HG03103 (cell line): Measurements from ENCODE around the gene EIF1AD.
"Not testable (repeated sequence)": the region's sequence is repeated elsewhere in the genome, so short reads cannot be mapped to it uniquely, and the experiment has no call there.

Experiments
- ATAC-seq: cut with Tn5 transposase; IDR thresholded peaks from one replicate; pipeline ENCODE4 v1.9.1; 2021; ENCODE audit warnings: low read depth; ENCODE audit not compliant: unreplicated experiment

The EIF1AD gene, protein sequence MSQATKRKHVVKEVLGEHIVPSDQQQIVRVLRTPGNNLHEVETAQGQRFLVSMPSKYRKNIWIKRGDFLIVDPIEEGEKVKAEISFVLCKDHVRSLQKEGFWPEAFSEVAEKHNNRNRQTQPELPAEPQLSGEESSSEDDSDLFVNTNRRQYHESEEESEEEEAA

DNA sequence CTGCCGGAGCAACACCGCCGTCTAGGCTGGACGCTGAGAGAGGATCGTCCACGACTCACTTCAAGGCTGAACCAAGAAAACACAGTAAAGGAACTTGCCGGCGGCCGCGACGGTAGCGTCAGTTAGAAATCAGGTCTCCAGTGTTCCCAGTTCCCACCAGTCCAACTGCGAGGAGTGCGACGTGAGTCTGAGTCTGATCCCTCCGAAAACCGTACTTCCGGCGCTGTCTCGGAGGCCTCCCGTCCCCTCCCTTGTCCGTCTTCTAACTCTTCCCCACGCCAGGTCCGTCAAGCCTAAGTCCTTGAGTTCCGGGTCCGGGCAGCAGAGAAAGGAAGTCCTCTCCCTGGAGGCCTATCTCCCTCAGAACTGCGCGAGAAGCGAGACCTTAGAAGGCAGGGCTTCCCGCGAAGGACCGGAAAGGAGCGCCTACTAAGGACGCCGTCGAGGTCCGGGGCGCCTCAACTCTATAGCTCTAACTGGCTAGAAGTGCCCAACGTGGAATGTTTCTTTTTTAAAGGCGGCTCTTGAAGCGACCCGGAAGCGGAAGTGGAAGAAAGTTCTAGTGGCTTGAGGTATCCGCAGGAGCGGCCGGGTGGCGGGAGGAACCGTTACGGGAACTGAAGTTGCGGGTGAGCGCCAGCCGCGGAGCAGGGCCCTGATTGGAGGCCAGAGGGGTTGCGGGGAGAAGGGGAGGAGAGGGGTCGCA, at the start of gene EIF1AD, which contains the start of gene BANF1:
TSS of gene EIF1AD (minus strand) at position 216 of the 706 bp plus-strand sequence. CDS start 1,768 bp downstream, outside the sequence.
TSS of gene BANF1 (plus strand) at position 562 of the 706 bp plus-strand sequence. CDS start 748 bp downstream, outside the sequence.
- ATAC-seq: peak; percentile 57

DNA sequence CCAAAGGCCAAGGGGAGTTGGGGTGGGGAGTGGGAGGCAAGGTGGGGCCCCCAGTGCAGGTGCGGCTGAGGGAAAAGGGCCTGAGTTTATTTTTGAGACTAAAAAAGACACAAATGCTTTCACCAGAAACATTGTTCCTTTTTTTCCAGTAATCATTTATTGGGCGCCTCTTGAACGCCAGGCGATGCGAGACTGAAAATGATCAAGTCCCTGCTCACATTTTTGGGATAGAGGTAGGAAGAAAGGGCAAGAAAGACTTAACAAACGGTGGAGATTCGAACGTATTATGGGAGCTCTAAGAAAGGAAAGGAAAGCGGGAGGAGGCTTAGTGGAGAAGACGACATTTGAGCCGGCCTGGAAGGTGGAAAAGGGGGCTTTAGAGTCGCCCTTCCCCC, 49.4 kb upstream of the EIF1AD start:
- no peak for ATAC-seq

DNA sequence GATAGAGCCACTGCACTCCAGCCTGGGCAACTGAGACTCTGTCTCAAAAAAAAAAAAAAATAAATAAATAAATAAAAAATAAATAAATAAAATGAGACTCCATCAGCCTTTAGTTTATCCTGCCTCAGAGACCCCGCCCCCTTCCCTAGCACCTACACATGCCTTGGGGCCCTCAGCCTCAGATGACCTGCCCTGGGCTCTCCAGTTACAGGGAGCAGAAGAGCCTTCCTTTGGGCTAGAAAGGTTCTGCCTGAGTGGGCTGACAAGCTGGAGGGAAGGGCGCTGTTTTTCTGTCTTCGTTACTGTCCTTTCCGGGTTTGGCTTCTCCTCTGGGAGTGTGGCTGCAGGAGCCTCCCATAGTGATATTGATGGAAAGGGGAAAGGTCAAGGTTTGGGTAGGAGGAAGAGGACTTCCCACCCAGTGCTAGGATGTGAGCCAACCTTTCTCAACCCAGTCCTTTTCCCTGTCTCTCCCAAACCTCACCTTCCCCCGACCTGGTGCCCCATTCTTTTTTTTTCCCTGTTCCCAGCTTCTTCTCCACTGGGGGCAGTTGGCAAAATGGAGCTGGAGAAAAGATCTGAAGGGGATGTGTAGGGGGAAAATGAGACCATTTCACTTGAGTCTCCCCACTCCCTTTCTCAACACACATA, 48.7 kb upstream of the EIF1AD start:
- ATAC-seq: no peak

DNA sequence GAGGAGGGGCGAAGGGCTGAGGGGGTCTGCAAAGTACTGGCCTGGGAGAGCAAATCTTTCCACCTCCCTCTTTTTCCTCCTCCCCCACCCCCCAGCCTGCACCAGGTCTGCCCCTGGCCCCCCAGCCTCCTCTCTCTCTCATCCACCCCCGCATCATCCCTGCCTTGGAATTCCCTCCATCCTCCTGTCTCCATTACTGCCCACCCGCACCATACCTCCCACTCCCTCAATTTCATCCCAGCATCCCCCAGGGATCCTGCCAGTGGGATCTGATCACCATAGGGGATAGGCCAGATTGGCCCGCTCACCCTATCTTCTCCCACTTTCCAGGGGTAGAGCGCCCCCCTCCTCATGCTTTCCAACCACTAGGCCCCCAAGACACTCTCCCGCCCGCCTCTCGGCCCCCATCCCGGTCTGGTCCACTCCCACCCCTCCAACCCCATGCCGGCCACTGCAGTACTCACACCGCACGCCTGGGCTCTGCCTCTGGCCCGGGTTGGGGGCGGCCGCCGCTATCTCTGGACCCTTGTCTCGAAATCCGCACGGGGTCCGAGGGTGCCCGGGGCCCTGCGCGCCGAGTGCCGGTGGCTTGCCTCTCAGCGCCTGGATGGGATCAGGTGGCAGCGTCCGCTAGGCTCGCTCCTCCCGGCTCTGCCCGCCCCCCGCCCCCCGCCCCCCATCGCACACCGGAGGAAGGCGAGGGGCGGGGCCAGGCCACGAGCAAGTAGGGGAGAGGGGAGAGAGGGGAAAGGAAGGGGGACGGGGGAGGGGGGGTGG, 46.8 kb upstream of the EIF1AD start, which contains the start of gene GAL3ST3:
TSS of gene GAL3ST3 (minus strand) at position 615 of the 777 bp plus-strand sequence. CDS start 3,746 bp downstream, outside the sequence.
- no peak for ATAC-seq

DNA sequence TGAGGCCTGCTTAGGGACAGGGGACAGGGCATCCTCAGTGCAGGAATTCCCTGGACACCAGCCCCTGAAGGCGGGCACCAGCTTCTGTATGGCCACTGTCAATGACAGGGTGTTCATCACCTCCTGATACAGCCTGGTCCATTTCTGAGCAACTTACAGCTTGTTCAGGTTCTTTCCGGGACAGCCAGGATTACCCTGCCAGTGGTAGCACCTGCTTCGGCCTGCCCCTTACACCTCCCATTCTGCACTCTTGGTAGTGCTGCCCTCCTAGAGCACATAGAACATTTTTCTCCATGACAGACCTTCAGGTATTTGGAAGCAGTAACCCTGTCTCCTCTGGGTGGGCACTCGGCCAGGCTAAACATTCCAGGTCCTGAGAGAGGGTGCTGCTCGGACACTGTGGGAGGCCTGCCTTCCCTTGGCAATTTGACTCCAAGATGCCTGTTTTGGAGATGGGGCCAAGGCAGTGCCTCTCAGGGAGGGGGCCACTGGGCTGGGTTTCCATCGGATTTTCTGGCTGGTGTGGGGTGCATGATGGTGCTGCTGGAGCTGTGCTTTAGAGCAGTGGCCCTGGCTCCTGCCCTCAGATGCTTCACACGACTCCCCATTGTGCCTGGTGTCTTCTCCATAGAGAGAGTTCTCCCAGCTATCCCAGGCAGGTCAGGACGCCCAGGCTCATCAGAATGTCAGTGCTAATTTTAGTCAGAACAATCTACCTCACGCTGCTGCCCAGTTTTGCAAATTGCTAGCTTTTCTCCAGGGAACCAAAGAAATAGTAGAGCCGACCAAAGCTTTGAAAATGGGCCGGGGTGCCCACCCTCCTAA, 45.8 kb upstream of the EIF1AD start:
- no peak for ATAC-seq

DNA sequence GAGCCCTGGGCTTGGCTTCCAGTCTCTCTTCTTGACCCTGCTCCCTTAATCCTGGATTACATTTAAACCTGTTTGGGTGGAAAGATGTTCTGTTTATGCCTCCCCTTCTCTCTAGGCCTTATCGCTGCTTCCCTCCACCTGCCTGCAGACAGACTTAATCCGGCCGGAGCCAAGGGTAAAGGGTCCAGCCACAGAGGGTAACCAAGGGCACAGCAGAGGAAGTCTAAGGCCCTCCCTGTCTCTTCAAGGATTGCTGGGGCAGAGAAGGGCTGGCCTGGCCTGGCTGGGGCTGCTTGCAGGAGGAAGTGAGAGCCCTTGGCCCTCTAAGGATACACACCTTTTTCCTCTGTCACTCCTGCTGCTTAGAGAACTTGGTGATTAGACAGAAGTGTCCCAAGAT, 44.9 kb upstream of the EIF1AD start:
- no peak for ATAC-seq

DNA sequence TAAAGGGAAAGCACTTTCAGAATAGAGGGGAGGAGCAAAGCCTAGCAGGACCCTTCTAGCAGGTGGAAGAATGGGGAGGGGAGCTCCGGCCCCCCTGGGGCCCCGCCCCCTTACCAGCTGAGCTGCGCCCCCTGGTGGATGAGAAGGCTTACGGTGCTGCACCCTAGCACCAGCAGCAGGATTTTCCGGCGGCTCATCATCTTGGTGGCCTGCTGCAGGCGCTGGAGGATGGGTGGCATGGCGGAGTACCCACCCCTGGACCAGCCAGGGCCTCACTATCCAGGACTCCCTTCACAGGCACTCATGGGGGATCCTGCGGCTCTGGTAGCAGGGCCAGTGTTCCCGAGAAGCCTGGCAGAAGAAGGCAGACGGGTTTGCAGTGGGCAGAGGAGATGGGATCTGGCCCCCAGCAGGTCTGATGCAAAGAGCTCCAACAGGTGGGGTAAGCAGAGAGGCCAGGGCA, 43.3 kb upstream of the EIF1AD start:
- no peak for ATAC-seq

DNA sequence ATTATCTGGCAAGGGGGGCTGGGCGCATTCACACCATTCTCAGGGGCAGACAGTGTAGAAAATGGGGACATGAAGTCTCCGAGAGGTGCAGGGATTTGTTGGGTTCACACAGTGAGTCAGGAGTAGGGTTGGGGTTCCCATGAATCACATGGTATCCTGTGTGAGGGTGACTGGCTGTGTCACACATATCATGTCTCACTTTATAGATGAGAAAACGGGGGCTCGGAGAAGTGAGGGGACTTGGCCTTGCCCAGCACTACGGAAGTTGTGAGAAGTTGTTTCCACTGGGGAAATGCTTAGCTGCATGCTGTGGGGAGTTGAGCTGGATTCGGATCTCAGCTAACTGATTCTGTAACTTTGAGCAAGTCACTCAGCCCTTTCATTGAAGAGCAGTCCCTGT, 42.8 kb upstream of the EIF1AD start:
- ATAC-seq: no peak

DNA sequence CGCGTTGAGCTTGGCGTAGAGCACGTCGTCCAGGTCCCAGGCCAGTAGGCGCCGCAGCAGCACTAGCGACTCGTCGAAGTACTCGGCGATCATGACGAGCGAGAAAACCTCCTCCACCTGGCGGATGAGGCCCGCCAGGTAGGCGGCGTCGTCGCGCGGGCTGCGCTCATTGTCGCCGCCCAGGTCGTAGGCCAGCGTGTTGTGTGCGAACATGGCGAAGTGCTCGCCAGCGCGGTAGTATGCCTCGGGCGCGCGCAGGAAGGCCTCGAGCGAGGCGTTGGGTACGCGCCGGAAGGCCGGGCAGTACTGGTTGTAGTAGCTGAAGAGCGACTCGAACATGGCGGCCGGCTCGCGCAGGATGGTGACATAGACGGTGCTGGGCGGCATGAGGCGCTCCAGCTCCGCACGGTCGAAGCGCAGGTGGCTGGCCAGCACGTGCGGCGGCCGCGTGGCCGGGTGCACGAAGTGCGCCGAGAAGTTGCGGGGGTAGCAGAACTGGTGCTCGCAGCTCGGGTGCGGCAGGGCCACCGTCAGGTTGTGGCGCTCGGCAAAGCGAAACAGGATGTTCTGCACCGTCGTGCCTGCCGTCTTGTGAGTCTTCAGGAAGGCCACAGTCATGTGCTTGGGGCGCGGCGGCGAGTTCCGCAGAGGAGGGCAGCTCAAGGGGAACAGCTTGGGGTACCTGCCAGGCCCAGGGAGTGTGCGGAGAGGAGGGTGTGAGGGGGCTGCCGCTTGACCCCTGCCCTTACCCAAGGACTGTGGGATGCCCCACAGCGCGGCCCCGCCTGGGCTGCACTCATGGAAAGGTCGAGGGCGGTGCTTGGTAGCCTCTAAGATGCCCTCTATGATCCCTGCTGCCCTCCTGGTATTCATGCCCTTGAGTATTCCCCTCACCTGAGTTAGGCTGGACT, 41.3 kb upstream of the EIF1AD start:
- no peak for ATAC-seq

DNA sequence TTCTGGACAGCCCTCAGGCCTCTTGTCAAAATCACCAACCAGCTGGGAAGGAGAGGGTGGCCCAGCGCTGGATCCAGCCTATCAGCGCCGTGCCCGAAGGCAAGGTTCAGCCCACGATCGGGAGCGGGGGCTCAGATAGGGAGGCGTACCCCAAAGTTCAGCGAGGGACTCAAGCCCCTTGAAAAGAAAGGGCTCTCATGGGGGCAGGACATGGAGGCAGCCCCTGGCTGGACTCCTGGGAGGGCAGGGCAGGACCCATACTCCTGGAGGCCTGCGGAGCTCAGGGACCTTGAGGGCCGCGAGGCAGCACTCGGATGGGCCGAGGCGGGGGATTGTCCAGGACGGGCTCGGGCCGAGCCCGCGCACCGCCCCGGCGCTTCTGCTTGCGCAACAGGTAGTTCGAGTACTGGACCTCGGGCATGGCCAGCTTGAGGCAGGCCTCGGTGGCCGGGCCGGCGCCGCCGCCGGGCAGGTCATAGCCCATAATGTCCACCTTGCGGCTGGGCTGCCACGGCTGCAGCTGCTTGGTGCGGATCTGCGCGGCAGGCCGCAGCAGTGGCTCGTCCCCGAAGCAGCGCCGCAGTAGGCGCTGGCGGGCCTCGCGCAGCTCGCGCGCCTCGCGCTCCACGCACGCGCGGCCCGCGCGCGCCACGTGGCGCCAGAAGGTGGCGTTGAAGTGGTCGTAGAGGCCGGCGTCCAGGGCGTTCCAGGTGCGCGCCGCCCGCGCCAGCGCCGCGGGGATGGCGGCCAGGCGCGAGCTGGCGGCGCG, 40.5 kb upstream of the EIF1AD start:
- ATAC-seq: no peak

DNA sequence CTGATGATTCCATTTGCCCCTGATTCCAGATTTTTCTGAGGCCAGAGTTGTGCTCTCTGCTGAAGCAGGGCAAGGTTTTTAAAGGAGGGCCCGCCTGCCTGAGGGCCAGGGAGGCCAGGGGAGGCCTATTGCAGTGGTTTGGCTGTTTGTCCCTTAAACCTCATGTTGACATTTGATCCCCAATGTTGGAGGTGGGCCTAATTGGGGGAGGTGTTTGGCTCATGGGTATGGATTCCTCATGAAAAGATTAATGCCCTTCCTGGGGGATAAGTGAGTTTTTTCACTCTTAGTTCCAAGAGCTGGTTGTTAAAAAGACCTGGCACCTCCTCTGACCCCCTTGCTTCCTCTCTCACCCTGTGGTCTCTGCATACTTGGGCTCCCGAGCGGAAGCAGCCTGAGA, 37.8 kb upstream of the EIF1AD start:
- ATAC-seq: no peak

DNA sequence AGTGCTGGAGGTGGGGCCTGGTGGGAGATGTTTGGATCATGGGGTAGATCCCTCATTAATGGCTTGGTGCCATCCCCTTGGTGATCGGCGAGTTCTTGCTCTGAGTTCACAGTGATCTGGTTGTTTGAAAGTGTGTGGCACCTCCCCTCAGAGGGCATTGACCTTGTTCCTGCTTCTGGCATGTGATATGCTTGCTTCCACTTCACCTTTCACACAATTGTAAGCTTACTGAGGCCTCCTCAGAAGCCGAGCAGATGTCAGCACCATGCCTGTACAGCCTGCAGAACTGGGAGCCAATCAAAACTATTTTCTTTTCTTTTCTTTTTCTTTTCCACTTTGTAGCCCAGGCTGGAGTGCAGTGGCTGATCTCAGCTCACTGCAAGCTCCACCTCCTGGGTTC, 35.4 kb upstream of the EIF1AD start:
- no peak for ATAC-seq

DNA sequence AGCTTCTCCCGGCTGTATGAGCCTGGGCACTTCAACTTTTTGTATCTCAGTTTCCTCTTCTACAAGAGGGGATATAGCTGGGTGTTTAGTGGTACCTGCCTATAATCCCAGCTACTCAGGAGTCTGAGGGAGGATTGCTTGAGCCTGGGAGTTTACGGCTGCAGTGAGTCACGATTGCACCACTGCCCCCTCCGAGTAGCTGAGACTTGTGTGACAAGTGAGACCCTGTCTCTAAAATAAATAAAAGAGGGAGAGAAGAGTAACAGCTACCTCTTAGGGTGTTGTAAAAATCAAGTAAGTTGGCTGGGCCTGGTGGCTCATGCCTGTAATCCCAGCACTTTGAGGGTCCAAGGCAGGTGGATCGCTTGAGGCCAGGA, 34.4 kb upstream of the EIF1AD start:
- ATAC-seq: no peak

DNA sequence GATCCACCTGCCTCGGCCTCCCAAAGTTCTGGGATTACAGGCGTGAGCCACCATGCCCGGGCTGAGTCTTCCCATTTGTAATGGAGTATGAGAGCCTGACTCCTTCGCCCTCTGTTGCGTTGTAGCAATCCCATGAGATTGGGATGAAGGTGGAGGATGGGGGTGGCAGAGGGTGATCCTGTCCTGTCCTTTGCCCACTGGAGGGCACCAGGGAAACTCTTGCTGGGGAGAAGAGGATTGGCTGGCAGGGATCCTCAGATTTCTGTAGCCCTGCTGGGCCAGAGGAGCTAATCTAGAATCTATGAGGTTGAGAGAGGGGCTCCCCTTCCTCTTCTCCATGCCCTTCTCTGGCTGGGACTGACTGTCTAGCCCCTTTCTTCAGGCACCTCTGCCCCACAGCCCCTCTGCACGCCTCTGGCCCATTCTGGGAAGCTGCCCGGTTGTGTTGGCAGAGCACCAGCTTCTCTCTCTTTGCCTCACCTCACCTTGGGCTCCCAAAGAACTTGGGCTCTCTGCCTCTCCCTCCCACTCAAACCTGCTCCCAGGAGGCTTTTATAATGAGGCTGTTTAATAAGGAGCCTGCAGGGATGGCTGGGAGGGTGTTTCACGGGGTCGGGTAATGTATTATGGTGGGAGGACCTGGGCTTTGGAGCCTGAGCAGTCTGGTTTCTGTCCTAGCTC, 33.8 kb upstream of the EIF1AD start:
- no peak for ATAC-seq

DNA sequence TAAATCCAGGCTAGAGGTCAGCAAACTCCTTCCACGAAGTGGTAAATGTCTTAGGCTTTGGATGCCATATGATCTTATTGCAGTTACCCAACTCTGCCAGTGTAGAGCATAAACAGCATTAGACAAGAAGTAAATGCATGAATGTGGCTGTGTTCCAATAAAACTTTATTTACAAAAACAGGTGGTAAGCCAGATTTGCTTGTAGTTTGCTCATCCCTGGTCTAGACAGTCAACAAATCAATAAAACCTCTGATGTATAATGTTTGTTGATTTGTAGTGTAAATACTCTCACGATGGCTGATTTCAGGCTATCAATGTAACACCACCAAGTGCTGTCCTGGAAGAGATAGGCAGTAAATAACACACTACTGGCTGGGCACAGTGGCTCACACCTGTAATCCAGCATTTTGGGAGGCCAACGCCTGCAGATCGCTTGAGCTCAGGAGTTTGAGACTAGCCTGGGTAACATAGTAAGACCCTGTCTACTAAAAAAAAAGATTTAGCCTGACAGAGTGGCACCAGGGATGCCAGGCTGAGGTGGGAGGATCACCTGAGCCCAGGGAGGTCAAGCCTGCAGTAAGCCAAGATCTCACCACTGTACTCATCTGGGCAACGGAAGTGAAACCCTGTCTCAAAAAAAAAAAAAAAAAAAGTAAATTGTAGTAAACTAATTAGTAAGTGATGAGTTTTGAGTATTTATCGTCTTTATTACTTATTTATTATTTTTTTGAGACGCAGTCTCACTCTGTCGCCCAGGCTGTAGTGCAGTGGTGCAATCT, 31.2 kb upstream of the EIF1AD start:
- no peak for ATAC-seq

DNA sequence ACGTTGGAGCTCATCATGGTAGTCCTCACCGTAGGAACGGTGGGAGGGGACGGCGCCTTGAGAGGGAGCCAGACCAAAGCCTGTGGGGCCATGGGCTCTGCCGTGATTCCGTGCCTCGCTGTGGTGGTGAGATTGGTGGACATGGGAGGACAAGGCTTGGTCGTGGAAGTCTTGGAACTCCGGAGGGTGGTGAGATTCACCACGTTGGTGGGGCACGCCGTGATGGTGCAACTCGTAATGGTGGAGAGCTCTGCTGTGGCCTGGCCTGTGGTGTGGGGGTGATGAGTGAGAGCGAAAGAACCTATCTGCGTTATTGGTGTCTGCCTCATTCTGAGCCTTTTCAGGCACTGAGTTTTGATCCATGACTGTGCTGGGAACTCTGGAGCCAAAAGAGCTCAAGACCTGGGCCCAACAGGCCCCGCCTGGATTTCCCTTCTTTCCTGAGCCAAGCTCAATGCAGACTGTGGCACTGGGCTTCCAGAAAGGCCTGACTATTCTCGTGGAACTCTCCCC, 24.1 kb upstream of the EIF1AD start, which contains the start of gene CATSPER1:
TSS of gene CATSPER1 (minus strand) at position 463 of the 513 bp plus-strand sequence. CDS start at position 363, 100 bp downstream.
- ATAC-seq: no peak

DNA sequence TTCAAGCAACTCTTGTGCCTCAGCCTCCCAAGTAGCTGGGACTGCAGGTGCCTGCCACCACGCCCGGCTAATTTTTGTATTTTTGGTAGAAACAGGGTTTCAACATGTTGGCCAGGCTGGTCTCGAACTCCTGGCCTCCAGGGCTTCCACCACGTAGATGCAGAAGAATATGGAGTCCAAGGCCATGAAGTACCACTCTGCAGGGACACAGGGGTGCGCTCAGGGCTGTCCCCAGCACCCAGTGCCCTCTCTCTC, 21.2 kb upstream of the EIF1AD start:
- not testable (repeated sequence) for ATAC-seq
